NCI-H774 (cell line): ENCODE results near the gene RAVER2.

Experiments used
- DNase-seq: peaks from one replicate; lab custom pipeline; 2025; lab: John Stamatoyannopoulos, UW

Gene RAVER2

DNA sequence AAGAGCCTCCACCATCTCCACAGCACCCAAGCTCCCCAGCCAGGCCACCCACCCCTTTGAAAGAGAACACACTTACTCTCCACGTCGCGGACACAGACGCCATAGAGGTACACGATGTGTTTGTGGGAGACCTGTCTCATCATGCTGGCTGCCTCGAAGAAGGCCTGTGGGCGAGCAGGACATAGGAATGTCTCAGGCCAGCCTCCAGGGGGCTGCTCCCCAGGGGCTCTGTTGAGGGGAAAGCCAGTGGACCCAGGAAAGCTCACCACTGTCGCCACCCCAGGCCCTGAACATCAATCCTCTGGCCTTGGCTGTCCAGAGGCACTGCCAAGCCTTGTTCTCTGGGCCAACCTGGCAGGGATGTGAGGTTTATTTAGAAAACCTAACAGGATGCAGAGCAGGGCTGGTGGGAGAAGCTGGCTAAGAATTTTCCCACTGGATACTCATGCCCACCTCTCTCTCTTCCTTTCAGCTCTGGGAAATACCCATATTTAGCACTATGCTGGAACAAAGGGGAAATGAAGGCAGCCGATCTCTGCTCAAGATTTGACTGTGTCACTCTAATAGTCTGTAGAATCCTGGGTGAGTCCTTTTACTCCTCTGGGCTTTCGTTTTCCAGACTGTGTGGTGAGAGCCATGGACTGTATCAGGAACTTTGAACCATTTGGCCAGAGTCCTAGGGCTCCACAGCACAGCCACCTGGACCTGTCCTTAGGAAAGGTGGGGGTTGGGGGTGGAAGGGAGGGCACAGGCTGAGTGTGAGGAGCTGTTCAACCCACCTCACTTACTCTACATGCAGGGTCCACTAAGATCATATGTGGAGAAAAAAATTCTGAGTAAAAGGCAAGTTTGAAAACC is 101.9 kb downstream of the RAVER2 start:
- DNase-seq = no peak

DNA sequence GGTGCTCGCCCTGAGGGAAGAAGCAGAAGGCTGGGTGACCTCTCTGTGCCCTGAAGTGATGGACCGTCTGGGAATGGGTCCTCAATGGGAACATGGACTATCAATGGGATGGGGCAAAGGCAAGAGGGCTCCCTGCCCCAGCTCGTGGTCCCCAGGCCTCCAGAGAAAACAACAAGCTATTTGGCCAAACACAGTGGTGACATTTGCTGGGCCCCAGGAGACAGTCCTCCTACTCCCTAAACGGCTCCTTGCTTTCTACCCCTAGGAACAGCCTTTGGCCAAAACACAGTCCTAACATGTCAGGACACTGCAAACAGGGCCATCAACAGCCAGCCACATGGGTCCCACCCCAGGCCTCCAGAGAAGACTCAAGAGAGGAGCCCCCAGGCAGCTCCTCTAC is 102.8 kb downstream of the RAVER2 start:
- no peak for DNase-seq

DNA sequence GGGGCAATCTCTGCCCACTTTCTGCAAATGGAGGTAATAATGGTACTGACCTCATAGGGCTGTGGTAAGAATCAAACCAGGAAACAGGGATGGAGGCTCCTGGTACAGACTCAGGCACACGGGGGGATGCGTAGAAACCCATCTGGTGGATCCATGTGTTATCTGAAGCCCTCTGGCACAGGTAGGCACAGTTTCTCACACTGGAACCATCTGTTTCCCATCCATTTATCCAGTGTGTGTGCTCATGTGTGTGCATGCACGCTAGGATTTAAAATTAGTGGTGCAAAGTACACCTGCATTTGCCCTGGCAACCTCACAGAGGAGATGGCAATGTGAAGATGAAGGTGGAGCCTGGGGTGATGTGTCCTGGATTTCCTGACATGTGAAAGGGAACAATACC is 103.3 kb downstream of the RAVER2 start:
- DNase-seq = no peak

DNA sequence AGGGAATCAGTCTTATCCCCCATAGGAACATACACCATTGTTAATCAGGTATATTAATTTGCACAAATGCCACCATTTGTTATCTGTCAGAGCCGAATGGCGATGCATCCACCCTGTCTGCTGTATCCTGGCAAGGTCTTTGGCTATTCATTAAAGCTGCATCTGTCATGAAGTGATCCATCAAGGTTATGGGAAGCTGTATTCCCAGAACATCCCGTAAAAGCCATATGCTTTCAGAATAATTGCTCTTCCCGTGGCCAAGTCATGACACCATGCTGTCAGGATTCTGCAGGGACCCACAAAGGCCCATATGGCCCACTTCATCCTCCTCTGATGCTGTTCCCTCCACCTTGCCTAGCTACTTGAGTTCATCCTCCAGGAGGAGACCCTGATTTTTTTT is 103.9 kb downstream of the RAVER2 start:
- DNase-seq = no peak

DNA sequence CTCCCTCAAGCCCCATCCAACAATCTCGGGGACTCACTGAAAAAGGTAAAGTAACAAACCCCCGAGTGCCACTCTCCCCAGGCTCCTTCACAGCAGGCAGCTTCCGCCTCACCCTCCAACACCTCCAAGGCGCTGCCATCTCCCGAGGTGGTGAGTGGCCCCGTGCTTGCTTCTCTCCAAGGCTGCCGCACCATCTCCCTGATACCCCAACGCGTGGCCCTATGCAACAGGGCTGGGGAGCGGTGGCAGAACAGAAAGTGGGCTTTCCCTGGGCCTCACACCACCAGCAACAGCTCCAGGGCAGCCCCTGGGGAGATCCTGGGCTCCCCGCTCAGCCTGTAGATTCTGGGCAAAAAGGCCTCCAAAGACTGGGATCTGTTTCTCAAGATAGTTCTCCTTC is 105.1 kb downstream of the RAVER2 start:
- no peak for DNase-seq

DNA sequence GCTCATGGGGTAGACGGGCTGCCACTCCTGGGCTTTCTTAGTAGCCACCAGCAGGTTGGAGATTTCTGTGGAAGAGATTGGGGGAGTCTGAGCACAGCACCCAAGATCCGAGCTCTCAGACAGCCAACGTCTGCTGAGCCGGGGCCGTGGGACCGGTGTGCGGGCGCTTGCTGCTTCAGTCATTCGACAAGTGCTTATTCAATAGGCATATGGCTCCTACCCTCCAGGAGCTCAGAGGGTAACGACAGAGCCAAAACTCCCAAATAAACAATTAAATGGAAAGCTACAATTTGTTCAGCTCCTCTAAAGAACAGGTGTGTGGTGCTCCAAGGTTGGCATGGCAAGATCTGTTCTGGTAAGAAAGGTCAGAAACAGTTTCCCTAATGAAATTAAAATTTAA is 106.0 kb downstream of the RAVER2 start:
- DNase-seq = no peak

DNA sequence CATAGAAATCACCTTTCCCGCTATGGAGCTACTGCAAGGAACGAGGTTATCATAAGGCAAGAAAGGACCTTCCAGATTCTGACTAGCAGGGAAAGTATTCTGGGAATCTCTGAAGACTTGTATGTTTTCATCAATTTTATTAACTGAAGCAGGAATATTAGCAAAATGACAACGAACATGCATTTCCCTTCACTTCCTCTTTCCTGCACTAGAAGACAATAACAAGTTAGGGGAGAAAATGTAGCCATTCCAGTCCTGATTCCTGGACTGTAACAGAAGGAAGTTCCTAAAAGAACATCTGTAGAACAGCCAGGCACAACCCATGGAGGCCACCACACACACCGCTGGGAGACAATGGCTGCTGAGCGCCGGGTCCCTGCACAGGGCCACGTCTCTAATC is 106.8 kb downstream of the RAVER2 start:
- no peak for DNase-seq

DNA sequence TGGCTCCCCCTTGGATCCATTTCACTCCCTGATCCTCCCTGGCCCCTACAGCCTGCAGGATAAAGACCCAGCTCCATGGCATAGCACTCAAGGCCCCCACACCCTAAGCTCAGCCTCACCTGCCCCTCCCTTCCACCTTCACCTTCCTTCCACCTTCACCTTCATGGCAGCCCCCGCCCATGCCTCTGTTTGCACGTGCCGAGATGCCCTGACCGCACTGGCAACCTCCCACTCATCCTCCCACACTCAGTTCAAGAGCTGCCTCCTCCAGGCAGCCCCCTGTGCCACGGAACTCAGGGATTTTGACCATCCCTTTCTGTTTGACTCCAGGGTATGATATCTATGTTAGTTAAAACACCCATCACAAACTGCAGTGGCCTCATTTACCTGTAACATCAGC is 109.8 kb downstream of the RAVER2 start:
- no peak for DNase-seq

DNA sequence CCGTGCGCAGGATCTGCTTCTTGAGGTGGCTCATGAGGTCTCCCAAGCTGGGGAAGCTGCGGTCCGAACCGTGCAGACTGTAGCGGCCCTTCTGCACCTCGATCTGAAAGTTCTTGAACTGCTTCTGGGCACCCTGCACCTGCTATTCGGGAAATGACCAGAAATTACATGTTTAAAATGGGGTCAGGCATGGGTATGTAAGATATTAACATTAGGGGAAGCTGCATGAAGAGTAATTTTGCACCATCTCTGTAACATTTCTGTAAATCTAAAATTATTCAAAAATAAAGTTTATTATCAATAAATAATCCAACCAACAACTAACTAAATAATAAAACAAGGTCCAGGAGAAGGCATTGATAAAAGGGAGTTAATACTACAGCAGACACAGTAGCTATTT is 110.7 kb downstream of the RAVER2 start:
- no peak for DNase-seq

DNA sequence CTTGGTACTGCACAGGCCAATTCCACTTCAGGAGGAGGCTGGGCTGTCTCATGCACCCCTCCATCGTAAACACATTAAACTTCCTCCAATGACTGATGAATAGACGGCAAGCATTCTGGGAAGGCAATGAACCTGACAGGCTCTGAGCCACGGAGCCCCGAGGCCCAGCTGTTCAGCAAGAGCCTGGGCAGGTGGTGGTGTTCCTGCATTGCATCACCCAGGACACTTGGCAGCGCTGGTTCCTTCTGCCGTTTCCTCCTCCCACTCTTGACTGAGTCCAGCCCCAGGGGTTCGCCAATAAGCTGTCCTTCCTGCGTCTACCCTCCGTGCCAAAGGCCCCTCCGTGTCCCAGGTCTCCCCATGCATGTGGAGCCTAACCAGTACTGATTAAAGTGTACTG is 111.7 kb downstream of the RAVER2 start:
- no peak for DNase-seq

DNA sequence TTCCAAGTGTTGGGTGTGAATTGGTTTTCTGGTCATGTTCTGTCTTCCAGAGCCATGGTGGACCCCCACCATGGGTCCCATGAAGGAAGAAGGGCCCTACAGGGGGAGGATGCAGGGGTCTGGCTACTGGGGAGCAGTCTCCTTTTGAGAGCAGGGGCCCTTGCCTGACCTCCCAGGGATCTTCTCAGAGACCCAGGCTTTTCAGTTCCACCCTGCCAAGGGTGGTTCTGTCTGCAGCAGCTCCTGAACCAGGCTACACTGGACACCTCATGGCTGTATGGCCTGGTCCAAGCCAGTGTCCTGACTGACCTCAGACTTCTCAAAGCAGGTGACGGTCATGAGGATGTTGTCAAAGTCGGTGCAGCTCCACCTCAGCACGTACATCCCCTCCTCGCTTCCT is 112.5 kb downstream of the RAVER2 start:
- DNase-seq = no peak

DNA sequence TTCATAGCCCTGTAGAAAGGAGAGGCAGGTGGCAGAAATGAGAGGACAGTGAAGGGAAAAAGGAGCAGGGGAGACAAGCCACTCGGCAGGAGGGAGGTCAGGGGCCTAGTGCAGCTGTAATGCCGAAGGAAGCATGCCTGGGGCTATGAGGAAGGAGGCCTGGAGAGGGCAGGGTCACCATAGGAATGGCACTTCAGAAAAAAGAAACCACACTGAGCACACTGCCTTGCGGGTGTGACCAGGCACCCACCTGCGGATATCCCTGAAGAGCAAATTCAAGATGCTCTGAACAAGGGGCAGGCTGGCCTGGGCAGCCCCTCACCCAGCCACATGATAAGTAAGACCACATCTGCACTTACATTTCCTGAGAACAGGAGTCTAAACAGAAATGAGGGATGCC is 116.7 kb downstream of the RAVER2 start:
- no peak for DNase-seq

DNA sequence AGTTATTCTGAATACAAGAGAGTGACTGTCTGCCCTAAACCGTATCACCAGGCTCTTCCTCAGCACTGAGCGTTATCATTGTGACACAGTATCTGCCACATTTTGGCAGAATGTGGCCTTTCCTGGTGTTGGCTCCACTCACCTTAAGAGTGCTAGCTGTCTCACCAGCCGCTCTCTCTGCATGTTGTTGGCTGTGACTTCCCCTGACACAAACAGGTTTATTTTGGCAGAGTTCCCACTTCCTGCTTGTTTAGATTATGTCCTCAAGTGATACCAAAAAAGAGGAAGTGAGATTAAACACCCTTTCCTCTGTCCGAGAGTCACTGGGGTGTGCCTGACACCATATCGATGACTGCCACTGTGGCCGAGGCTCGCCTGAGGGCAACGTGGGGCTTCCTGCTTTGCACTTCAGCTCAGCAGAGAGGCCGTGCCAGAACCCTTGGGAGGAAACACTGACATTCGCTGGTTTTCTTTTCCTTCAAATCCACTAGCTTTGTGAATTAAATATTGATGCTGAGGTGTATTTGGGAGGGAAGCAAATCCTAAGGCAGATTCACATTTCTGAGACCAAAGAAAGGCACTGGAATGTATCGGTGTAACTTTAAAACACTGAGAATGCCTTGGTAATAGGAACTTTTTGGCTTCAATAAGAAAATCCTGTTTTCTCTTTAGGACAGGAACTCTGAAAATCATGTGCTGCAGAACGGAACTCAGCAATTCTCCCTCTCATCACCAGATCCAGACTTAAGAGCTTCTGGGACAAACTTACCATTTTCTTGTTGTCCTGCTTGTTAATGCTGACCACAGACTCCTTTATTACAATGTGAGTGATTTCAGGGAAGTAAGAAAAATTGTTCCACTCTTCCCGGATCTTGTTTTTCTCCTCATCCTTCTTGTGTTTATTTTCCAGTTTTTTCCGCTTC is 119.4 kb downstream of the RAVER2 start:
- peak; percentile 6 for DNase-seq

DNA sequence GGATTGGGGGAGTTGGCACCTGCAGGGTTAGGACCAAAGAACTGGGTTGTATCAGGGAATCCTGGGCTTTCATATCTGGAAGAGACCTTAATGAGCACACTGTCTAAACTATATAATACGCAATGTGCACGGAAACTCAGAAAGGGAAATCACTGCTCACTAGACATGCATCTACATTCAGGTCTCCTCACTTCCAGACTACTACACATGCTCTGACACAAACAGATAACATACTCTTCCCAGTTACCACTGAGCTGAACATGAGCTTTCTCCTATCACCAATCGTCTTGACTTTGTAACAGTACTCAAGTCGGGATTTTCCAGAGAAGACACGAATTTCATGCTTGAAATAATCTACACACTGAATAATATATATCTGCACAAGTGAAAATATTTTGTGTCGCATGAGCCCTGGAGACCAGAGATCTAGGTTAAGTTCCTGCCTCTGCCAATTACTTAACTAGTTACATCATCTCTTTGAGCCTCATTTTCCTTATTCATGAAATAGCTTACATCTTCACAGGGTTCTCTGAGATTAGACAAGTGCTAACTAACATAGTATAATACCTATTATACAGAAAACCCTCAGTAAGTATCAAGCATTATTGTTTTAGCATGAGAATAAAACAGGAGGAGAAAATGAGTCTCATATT is 120.4 kb downstream of the RAVER2 start:
- no peak for DNase-seq

DNA sequence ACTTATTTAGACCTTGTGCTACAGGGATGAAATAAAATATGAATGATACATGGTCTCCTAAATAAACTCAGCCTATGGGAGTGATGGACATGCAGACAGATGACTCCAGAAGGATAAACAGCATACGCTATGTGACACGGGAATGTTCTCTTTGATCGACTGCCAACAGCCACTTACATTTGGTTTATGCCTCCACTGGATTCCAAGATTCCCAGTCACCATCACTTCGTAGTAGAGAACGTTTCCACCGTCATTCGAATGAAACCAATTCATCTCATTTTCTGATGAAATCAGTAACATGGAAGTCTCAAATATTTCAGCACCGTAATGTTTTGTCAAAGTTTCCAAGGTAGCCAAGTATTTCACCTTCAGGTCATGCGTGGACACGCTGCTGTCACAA is 121.8 kb downstream of the RAVER2 start:
- no peak for DNase-seq

DNA sequence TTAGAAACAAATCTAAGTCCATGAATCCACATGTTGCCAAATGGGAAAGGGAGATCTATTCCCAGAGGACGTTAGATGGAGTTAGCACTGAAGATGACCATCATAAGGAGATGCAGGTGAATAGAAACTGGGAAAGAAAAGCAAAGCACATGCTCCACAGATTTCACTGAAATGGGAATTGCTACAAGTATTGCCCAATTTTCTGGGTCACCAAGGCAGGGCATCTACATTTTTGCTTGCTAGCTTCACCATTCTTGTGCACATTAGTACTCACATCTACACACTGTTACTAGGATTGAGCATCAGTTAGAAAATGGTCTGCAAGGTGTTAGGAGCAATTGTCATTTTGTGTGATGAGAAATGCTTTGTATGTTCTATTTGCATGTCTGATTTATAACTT is 122.4 kb downstream of the RAVER2 start:
- DNase-seq = no peak

DNA sequence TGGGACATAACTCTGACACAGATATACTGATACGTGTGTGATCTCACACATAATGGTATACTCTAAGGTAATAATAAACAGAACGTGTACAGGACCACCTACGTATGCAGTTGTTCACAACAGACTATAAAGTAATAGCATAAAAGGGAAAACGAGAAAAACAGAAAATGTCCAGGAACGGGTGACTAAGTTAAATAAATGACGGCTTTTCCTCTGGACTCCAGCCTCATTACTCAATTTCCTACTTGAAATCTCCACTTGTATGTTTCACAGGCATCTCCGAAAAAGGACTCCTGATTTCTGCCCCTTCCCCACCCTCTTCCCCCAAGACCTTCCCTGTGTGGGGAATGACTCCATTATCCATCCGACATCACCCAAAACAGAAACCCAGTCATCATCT is 126.4 kb downstream of the RAVER2 start:
- no peak for DNase-seq

DNA sequence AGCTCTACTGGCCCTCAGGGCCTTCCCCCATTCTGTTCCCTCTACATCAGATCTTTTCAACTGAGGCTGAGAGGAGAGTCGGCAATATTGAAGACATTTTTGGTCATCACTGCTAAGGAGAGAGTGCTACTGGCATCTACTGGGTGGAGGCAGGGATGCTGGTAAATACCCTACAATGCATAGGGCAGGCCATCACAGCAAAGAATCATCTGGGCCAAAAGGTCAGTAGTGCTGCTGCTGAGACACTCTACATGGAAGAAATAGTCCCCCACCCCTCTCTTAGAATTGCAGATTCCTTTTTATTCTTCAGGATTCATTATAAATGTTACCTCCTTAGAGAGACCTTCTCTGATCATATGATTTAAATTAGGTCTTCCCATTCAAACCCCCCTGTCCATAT is 127.2 kb downstream of the RAVER2 start:
- no peak for DNase-seq

DNA sequence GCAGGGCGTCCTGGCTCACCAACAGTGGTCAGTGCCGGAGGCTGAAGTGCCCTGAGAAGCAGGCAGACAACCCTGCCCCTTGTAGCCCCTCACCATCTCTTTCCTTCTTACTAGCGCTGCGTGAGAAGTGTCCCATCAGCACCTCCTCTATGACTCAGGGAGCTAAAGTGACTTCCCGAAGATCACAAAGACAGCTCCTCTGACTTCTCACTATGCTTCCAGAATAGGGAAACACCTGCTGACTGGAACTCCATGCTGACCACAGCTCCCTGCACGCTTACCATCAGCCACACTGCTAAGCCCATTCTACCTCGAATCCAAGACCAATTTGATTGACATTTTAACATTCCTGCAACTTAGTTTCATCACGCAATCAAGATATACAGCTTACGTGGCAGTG is 128.7 kb downstream of the RAVER2 start:
- DNase-seq = no peak

DNA sequence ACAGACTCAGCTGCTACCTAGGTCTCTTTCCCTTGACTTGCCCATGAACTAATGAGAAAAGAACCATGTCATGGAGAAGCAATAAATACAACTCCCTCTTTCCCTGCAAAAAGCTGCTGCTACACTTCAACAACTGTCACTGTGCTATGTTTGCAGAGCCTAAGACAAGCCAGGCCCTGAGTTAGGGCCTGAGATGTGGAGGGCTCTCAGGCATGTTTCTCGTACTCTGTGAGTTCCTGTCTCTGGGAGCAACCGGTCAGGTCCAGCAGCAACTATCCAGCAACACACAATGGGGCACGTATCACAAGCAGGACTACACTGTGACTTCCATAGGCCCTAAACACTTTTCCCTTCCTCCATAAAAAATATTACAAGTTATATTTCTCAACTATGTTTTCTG is 129.8 kb downstream of the RAVER2 start:
- DNase-seq = no peak

DNA sequence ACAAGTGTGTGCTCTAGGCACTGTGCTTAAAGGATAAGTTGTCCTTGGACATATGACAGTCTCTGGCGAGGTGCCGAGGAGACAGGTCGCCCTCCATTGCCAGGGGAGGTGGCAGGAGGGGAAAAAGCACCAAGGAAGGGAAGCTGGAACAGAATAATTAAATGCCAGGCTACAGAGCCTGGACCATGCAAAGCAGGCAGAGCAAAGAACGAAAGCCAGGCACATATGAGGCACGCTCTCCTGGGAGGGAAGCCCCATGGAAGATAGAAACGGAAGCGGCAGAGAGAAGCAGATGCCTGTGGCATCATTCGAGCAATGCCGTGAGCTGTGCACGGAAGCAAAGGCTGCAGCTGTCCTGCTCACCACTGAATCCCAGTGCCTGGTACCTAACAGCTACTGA is 130.2 kb downstream of the RAVER2 start:
- no peak for DNase-seq

DNA sequence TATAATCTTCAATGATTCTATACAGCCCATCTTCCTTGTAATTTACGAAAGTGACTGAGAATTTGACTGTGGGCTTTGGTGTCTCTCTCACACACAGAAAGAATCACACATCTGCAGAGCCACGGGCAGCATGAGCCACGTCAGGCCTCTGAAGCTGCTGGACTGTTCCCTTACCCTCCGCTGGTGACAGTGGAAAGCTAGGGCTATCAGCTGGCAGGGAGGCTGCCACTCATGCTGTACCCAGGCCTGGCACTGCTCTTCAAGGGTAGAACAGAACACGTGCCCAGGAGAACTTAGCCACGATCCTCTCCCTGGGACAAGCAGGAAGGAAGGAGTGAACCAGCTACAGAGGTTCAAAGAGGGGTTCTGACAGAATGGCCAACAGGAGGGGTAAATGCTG is 130.7 kb downstream of the RAVER2 start:
- no peak for DNase-seq

DNA sequence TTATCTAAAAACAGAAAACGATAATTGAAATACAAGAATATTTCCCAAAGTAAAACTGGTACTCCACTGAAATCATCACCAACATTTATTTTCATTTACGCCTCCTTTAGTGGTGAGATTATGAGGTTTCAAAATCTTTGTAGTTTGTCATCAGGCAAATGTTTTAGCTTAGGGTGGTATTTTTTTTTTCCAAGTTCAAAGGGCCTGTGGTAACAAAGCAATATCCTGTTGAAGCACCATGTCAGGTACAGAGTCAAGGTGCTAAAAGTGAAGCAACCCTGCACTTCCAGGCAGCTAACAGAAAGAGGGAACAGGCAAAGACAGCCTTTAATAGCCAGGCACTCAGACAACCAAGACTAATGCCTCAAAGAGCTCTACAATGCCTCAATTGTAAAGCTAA is 132.3 kb downstream of the RAVER2 start:
- no peak for DNase-seq
